D721Med (cell line): ENCODE results near the gene PHLPP1.

Experiments used
- DNase-seq: peaks from one replicate; pipeline ENCODE4 v3.0.0; 2011; ENCODE audit warnings: low spot score; ENCODE audit not compliant: insufficient read length
- FAIRE-seq: peaks from 2 replicates; lab custom pipeline; 2011; peaks lifted over from hg19 to GRCh38; lab: Jason Lieb, UNC
- CTCF ChIP-seq: IDR thresholded peaks from 2 replicates; pipeline ENCODE4 v1.5.1; 2012; ENCODE audit warnings: mild to moderate bottlenecking, control low read depth; ENCODE audit not compliant: insufficient read depth; ENCODE audit errors: missing control alignments

PHLPP1 gene

GRCh38 chr18:62828852-62829251, 113.5 kb downstream of the PHLPP1 start:
- no peak for TF ChIP-seq CTCF
- peak; percentile 98 for FAIRE-seq
- DNase-seq: no peak

- TF ChIP-seq CTCF: no peak
- no peak for DNase-seq
- peak; percentile 97 for FAIRE-seq
These were observed 114.6 kb downstream of the PHLPP1 start for GRCh38 chr18:62829936-62830335.

- no peak for TF ChIP-seq CTCF
- FAIRE-seq (peak; percentile 99), DNase-seq (no peak)
These were observed 116.9 kb downstream of the PHLPP1 start for GRCh38 chr18:62832282-62832681.

GRCh38 chr18:62833494-62833893, 118.2 kb downstream of the PHLPP1 start:
- no peak for FAIRE-seq

GRCh38 chr18:62834715-62835114, 119.4 kb downstream of the PHLPP1 start:
- DNase-seq: no peak
- TF ChIP-seq CTCF: no peak
- FAIRE-seq: no peak

More at GRCh38 chr18:62833494-62833893, 118.2 kb downstream of the PHLPP1 start:
- no peak for TF ChIP-seq CTCF
- no peak for DNase-seq

GRCh38 chr18:62837011-62837410, 121.7 kb downstream of the PHLPP1 start:
- FAIRE-seq: no peak
- no peak for TF ChIP-seq CTCF
- no peak for DNase-seq

GRCh38 chr18:62838475-62839098, 123.2 kb downstream of the PHLPP1 start:
- FAIRE-seq (no peak), DNase-seq (no peak)
- no peak for TF ChIP-seq CTCF
